IMR-90 (cell line): ENCODE results near the gene MAP1A. TPM values are rescaled to one million over a fixed set of nuclear protein-coding genes. Genes with fewer than 3 reads are reported as not detected.
A peak's percentile ranks its signal among the peaks of the same experiment; 100 is the strongest.

Experiments used
- ATAC-seq: fragments of 200-7000 bp; cut with Tn5 transposase; 2 replicates; pipeline ENCODE4 v1.9.1; 2020; ENCODE audit warnings: low read depth, mild to moderate bottlenecking, moderate library complexity
- BruUV-seq: library from RNA; stranded (reverse); fragments of 400-500 nt; replicated peaks from 2 replicates; lab custom pipeline; 2021; lab: Mats Ljungman, UMichigan
- CTCF ChIA-PET: fragments of 300-600 bp; formaldehyde crosslinking; extraction: SDS; loops from one replicate; lab custom pipeline; 2021; ENCODE audit warnings: antibody characterized with exemption; lab: Yijun Ruan, JAX
- POLR2A ChIA-PET: fragments of 300-600 bp; sonication (Branson Sonifier 250); formaldehyde crosslinking; loops from one replicate; lab custom pipeline; 2022; ENCODE audit warnings: antibody characterized with exemption; ENCODE audit not compliant: unreplicated experiment; lab: Charles Lee
- DNase-seq: peaks from one replicate; pipeline ENCODE4 v3.0.0; 2013
- H2AFZ ChIP-seq: replicated peaks from 2 replicates; pipeline ENCODE3; 2013; ENCODE audit warnings: low read length, mild to moderate bottlenecking; ENCODE audit not compliant: poor library complexity
- H2AK5ac ChIP-seq: 2 replicates; pipeline ENCODE4 v1.6.1; 2013; ENCODE audit warnings: low read depth, low read length, inconsistent platforms
- H2AK9ac ChIP-seq: replicated peaks from 2 replicates; pipeline ENCODE3; 2013; ENCODE audit warnings: mild to moderate bottlenecking, low read depth, low read length, moderate library complexity; ENCODE audit not compliant: poor library complexity
- H2BK120ac ChIP-seq: 2 replicates; pipeline ENCODE4 v1.6.1; 2013; ENCODE audit warnings: low read depth, low read length, inconsistent platforms
- H2BK15ac ChIP-seq: 3 replicates; pipeline ENCODE4 v1.6.1; 2013; ENCODE audit warnings: low read depth, low read length, inconsistent platforms
- H2BK20ac ChIP-seq: 2 replicates; pipeline ENCODE4 v1.6.1; 2013; ENCODE audit warnings: low read depth, mild to moderate bottlenecking, inconsistent platforms, low read length, moderate library complexity
- H2BK5ac ChIP-seq: 2 replicates; pipeline ENCODE4 v1.6.1; 2013; ENCODE audit warnings: mild to moderate bottlenecking, low read depth, low read length, inconsistent platforms; ENCODE audit not compliant: poor library complexity, severe bottlenecking
- H3K14ac ChIP-seq: replicated peaks from 2 replicates; pipeline ENCODE4 v1.6.1; 2013; ENCODE audit warnings: low read depth, low read length, inconsistent platforms
- H3K18ac ChIP-seq: 2 replicates; pipeline ENCODE4 v1.6.1; 2013; ENCODE audit warnings: low read depth, low read length, control low read depth
- H3K23ac ChIP-seq: 2 replicates; pipeline ENCODE4 v1.6.1; 2013; ENCODE audit warnings: low read depth, low read length, inconsistent platforms
- H3K27ac ChIP-seq: 2 replicates; pipeline ENCODE4 v1.5.1; 2013; ENCODE audit warnings: mild to moderate bottlenecking, control low read depth, low read length; ENCODE audit not compliant: insufficient read depth
- H3K27me3 ChIP-seq: 2 replicates; pipeline ENCODE4 v1.6.1; 2013; ENCODE audit warnings: low read length; ENCODE audit not compliant: control insufficient read depth, insufficient read depth
- H3K36me3 ChIP-seq: 2 replicates; pipeline ENCODE4 v1.6.1; 2013; ENCODE audit warnings: low read length, mixed read lengths; ENCODE audit not compliant: control insufficient read depth, insufficient read depth
- H3K4ac ChIP-seq: 2 replicates; pipeline ENCODE4 v1.6.1; 2013; ENCODE audit warnings: low read depth, low read length, inconsistent platforms
- H3K4me1 ChIP-seq: 2 replicates; pipeline ENCODE4 v1.6.1; 2013; ENCODE audit warnings: low read length, mixed read lengths; ENCODE audit not compliant: control insufficient read depth, insufficient read depth
- H3K4me2 ChIP-seq: 2 replicates; pipeline ENCODE4 v1.6.1; 2013; ENCODE audit warnings: low read depth, mild to moderate bottlenecking, control low read depth, low read length, moderate library complexity
- H3K4me3 ChIP-seq: 2 replicates; pipeline ENCODE4 v1.5.1; 2013; ENCODE audit warnings: low read depth, mild to moderate bottlenecking, control low read depth, low read length, moderate library complexity; ENCODE audit not compliant: insufficient read depth
- H3K56ac ChIP-seq: 2 replicates; pipeline ENCODE4 v1.6.1; 2013; ENCODE audit warnings: low read length, inconsistent platforms; ENCODE audit not compliant: insufficient read depth; ENCODE audit errors: extremely low read depth
- H3K79me1 ChIP-seq, 2 experiments: 2 replicates each; pipeline ENCODE4 v1.6.1; 2013; ENCODE audit warnings: low read length in 2 of 2, inconsistent platforms in 1 of 2, low read depth in 1 of 2
- H3K9ac ChIP-seq: 2 replicates; pipeline ENCODE4 v1.6.1; 2013; ENCODE audit warnings: low read depth, low read length, control low read depth
- H3K9me1 ChIP-seq: 2 replicates; pipeline ENCODE4 v1.6.1; 2013; ENCODE audit warnings: low read length, inconsistent platforms; ENCODE audit not compliant: insufficient read depth
- H3K9me3 ChIP-seq: 2 replicates; pipeline ENCODE4 v1.6.1; 2013; ENCODE audit warnings: low read length; ENCODE audit not compliant: control insufficient read depth, insufficient read depth
- H4K20me1 ChIP-seq: 2 replicates; pipeline ENCODE4 v1.6.1; 2013; ENCODE audit warnings: low read length, inconsistent platforms; ENCODE audit not compliant: insufficient read depth
- H4K5ac ChIP-seq: 2 replicates; pipeline ENCODE4 v1.6.1; 2013; ENCODE audit warnings: mild to moderate bottlenecking, low read depth, low read length, control low read depth
- H4K8ac ChIP-seq, 2 experiments: 2 replicates each; pipeline ENCODE4 v1.6.1; 2013; ENCODE audit warnings: low read depth in 2 of 2, low read length in 2 of 2, control low read depth in 1 of 2, inconsistent platforms in 1 of 2
- H4K91ac ChIP-seq: 2 replicates; pipeline ENCODE4 v1.6.1; 2013; ENCODE audit warnings: low read depth, low read length, inconsistent platforms; ENCODE audit not compliant: insufficient read depth
- BHLHE40 ChIP-seq: fragments of 150-350 bp; IDR thresholded peaks from 2 replicates; pipeline ENCODE4 v1.6.1; 2016; ENCODE audit warnings: mild to moderate bottlenecking, low read depth, low read length
- CHD1 ChIP-seq: IDR thresholded peaks from 2 replicates; pipeline ENCODE4 v1.6.1; 2012; ENCODE audit warnings: low read depth, low read length, improper control_type of control experiment
- CTCF ChIP-seq: conservative IDR thresholded peaks from 2 replicates; pipeline ENCODE4 v1.5.1; 2012; ENCODE audit warnings: mild to moderate bottlenecking, low read depth, low read length, improper control_type of control experiment
- MAFK ChIP-seq: IDR thresholded peaks from 2 replicates; pipeline ENCODE4 v1.6.1; 2012; ENCODE audit warnings: low read depth, low read length, improper control_type of control experiment
- MAZ ChIP-seq: IDR thresholded peaks from 2 replicates; pipeline ENCODE4 v1.6.1; 2012; ENCODE audit warnings: low read depth, mild to moderate bottlenecking, low read length, improper control_type of control experiment, moderate library complexity, borderline replicate concordance
- MXI1 ChIP-seq: IDR thresholded peaks from 2 replicates; pipeline ENCODE4 v1.6.1; 2012; ENCODE audit warnings: low read depth, mild to moderate bottlenecking, low read length, moderate library complexity, borderline replicate concordance
- POLR2A ChIP-seq: IDR thresholded peaks from 2 replicates; pipeline ENCODE4 v1.6.1; 2012; ENCODE audit warnings: mild to moderate bottlenecking, low read depth, low read length
- RAD21 ChIP-seq: IDR thresholded peaks from 2 replicates; pipeline ENCODE4 v1.6.1; 2012; ENCODE audit warnings: low read length, improper control_type of control experiment
- RCOR1 ChIP-seq: IDR thresholded peaks from 2 replicates; pipeline ENCODE4 v1.6.1; 2012; ENCODE audit warnings: mild to moderate bottlenecking, low read length, improper control_type of control experiment; ENCODE audit not compliant: insufficient replicate concordance
- RFX5 ChIP-seq: IDR thresholded peaks from 2 replicates; pipeline ENCODE4 v1.8.0; 2012; ENCODE audit warnings: low read depth, mild to moderate bottlenecking, low read length, moderate library complexity
- SMC3 ChIP-seq: fragments of 150-350 bp; IDR thresholded peaks from 2 replicates; pipeline ENCODE4 v1.6.1; 2016; ENCODE audit warnings: low read depth, mild to moderate bottlenecking, antibody characterized with exemption, low read length, moderate library complexity
- USF2 ChIP-seq: fragments of 150-350 bp; IDR thresholded peaks from 2 replicates; pipeline ENCODE4 v1.6.1; 2017; ENCODE audit warnings: mild to moderate bottlenecking, antibody characterized with exemption, low read length, low read depth
- WGBS, 2 experiments: methylation state at CpG; one replicate each; pipeline versions ENCODE4 v1.1.5 to v1.1.7; 2013; ENCODE audit warnings: missing lambda C conversion rate in 2 of 2; ENCODE audit not compliant: insufficient read length in 1 of 2; ENCODE audit errors: extremely low coverage in 2 of 2; 5-methylcytosine and 5-hydroxymethylcytosine counted together
- dilution Hi-C: fragments of 300-500 bp; cut with HindIII; formaldehyde crosslinking; loops from one replicate; pipeline ENCODE4 v1.14.3; 2018; ENCODE audit warnings: low sequenced_read_pairs; ENCODE audit not compliant: unreplicated experiment
- in situ Hi-C: fragments of 300-500 bp; cut with MboI; formaldehyde crosslinking; loops from 3 replicates; pipeline ENCODE4 v1.14.3; 2019; ENCODE audit warnings: low sequenced_read_pairs, inconsistent platforms, mixed read lengths
- intact Hi-C: fragments of 100-400 bp; cut with micrococcal nuclease; formaldehyde crosslinking; loops from 2 replicates; pipeline ENCODE4 v1.10.0; 2022
- polyA plus RNA-seq, 3 experiments: library from polyadenylated mRNA; depleted of rRNA; stranded (reverse); fragments of >200 nt; gene quantifications; 2 replicates each; pipeline ENCODE4 v1.2.3, GENCODE V29; 2012; ENCODE audit warnings: low replicate concordance in 1 of 3
- total RNA-seq: library from RNA; depleted of rRNA; stranded (reverse); fragments of >200 nt; gene quantifications from 2 replicates; pipeline ENCODE4 v1.2.3, GENCODE V29; 2012
- TF ChIP-seq, protein P1 (sequence below): fragments of 150-350 bp; IDR thresholded peaks from 2 replicates; pipeline ENCODE4 v1.6.1; 2016; ENCODE audit warnings: low read depth, mild to moderate bottlenecking, low read length, moderate library complexity, borderline replicate concordance

Gene MAP1A
- total and polyA plus RNA-seq, 2 of the 4 experiments (the other 2 are of a cell fraction), result 28.7 to 48.2 TPM

- H3K27me3 ChIP-seq, result no peaks in the 10 kb centered on the region
- no peak overlapping the region for H2AK5ac ChIP-seq
- H3K9me1 ChIP-seq, result 0 out of 2 replicates have a peak, but pooled peaks cover 2% of the 10 kb centered on the region
- no peak overlapping the region for H3K27ac ChIP-seq
- no peaks in the 10 kb centered on the region for H3K9me3 ChIP-seq
- H2AK9ac ChIP-seq, result no peak overlapping the region
- H2AFZ ChIP-seq, result peak overlapping the region; percentile 99
- CTCF ChIA-PET, result interaction anchor here (1.1 to 2.3 kb wide), 2 partner anchors 17 to 21 kb away, joined by 4 to 8 read pairs; no protein-coding TSS in a partner anchor
- no peak overlapping the region for H2BK5ac ChIP-seq
- H3K14ac ChIP-seq, result peak overlapping the region; percentile 96
- dilution Hi-C loops (no loop called here), intact Hi-C loops (loop anchor here (2.0 kb wide), 1 partner anchor 23 kb away; the partner anchor contains the start of gene MAP1A), in situ Hi-C loops (no loop called here)
- peak overlapping the region; percentile 81 for H3K23ac ChIP-seq
- H2BK15ac ChIP-seq, result peak overlapping the region; percentile 29; the same call in 1 of the 3 replicates
- peak overlapping the region; percentile 80; the same call in 1 of the 2 replicates for H2BK120ac ChIP-seq
- no peak overlapping the region for H2BK20ac ChIP-seq
- H3K18ac ChIP-seq, result no peak overlapping the region
- no peak overlapping the region; the same call in 1 of the 2 replicates for H4K91ac ChIP-seq
- peak overlapping the region; percentile 21 to 97; a peak in 2 of 4 replicates for H4K8ac ChIP-seq
- peak overlapping the region; percentile 76; the same call in 1 of the 2 replicates for H3K4ac ChIP-seq
- peaks cover 4% of the 10 kb centered on the region; the same call in 1 of the 2 replicates for H4K20me1 ChIP-seq
- peak overlapping the region; percentile 47 for H3K9ac ChIP-seq
- WGBS, 2 experiments, result 0% methylated on average over 2 of the region's 7 CpGs; no CpG with 5 or more reads in 1 of the 2 experiments
- peak overlapping the region; percentile 66 for H4K5ac ChIP-seq
- ATAC-seq (no peak), DNase-seq (no peak)
- peaks cover 3% of the 10 kb centered on the region; the same call in 1 of the 2 replicates for H3K4me1 ChIP-seq
- H3K79me1 ChIP-seq, result peaks cover 12 to 29% of the 10 kb centered on the region in 2 experiments; a peak in 3 of 4 replicates
- peaks cover 4% of the 10 kb centered on the region for H3K36me3 ChIP-seq
- H3K56ac ChIP-seq, result 0 out of 2 replicates have a peak overlapping the region, but pooled peaks have one; percentile 28
- H3K4me2 ChIP-seq, result peak overlapping the region; percentile 96
- no peak overlapping the region for H3K4me3 ChIP-seq
- POLR2A ChIA-PET, result no interaction called here
- no TSS peak for BruUV-seq
- TF ChIP-seq MAFK, result no peak
- TF ChIP-seq MAZ, result no peak
- TF ChIP-seq RFX5, result no peak
- no peak for TF ChIP-seq MXI1
- TF ChIP-seq, protein P1, sequence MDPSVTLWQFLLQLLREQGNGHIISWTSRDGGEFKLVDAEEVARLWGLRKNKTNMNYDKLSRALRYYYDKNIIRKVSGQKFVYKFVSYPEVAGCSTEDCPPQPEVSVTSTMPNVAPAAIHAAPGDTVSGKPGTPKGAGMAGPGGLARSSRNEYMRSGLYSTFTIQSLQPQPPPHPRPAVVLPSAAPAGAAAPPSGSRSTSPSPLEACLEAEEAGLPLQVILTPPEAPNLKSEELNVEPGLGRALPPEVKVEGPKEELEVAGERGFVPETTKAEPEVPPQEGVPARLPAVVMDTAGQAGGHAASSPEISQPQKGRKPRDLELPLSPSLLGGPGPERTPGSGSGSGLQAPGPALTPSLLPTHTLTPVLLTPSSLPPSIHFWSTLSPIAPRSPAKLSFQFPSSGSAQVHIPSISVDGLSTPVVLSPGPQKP, result no peak
- TF ChIP-seq CTCF, result no peak
- TF ChIP-seq USF2, result no peak
- no peak for TF ChIP-seq RCOR1
- TF ChIP-seq BHLHE40, result no peak
- no peak for TF ChIP-seq RAD21
- no peak for TF ChIP-seq SMC3
- no peak for TF ChIP-seq CHD1
- TF ChIP-seq POLR2A, result no peak
Observed at GRCh38 chr15:43493703-43494472, 23.5 kb upstream of the MAP1A start.
